Osteoblast (primary cell): ENCODE results near the gene ORAI2. TPM values are rescaled to one million over a fixed set of nuclear protein-coding genes. Genes with fewer than 3 reads are reported as not detected.
A peak's percentile ranks its signal among the peaks of the same experiment; 100 is the strongest.

Experiments used
- DNase-seq: peaks from one replicate; pipeline ENCODE4 v3.0.0; 2011; ENCODE audit warnings: low spot score, mixed read lengths; ENCODE audit not compliant: insufficient read length; ENCODE audit errors: missing footprints
- H2AFZ ChIP-seq: 2 replicates; pipeline ENCODE4 v1.6.0; 2011; ENCODE audit warnings: mild to moderate bottlenecking, low read length
- H3K27ac ChIP-seq: 2 replicates; pipeline ENCODE4 v1.5.1; 2011; ENCODE audit warnings: mild to moderate bottlenecking, low read depth, low read length, moderate library complexity
- H3K27me3 ChIP-seq: 2 replicates; pipeline ENCODE4 v1.6.0; 2012; ENCODE audit warnings: mild to moderate bottlenecking, control low read depth, inconsistent platforms, low read length, moderate library complexity; ENCODE audit not compliant: insufficient read depth
- H3K36me3 ChIP-seq: 2 replicates; pipeline ENCODE4 v1.5.1; 2011; ENCODE audit warnings: mild to moderate bottlenecking, low read length, control low read depth, moderate library complexity; ENCODE audit not compliant: insufficient read depth
- H3K4me1 ChIP-seq: 2 replicates; pipeline ENCODE4 v1.5.1; 2011; ENCODE audit warnings: mild to moderate bottlenecking, low read length, control low read depth, moderate library complexity; ENCODE audit not compliant: insufficient read depth
- H3K4me2 ChIP-seq: 2 replicates; pipeline ENCODE4 v1.6.0; 2011; ENCODE audit warnings: mild to moderate bottlenecking, low read length; ENCODE audit not compliant: insufficient read depth
- H3K4me3 ChIP-seq: fragments of 200-600 bp; sonication (generic); 3 replicates; pipeline ENCODE4 v1.5.1; 2012; ENCODE audit warnings: mild to moderate bottlenecking, low read length, inconsistent platforms; ENCODE audit not compliant: insufficient read depth
- H3K79me2 ChIP-seq: 2 replicates; pipeline ENCODE4 v1.6.0; 2012; ENCODE audit warnings: mild to moderate bottlenecking, low read length, control low read depth, inconsistent platforms; ENCODE audit not compliant: insufficient read depth
- H3K9me3 ChIP-seq: 2 replicates; pipeline ENCODE4 v1.5.1; 2011; ENCODE audit warnings: low read depth, low read length, control low read depth
- H4K20me1 ChIP-seq: 2 replicates; pipeline ENCODE4 v1.6.0; 2012; ENCODE audit warnings: mild to moderate bottlenecking, low read length, control low read depth; ENCODE audit not compliant: insufficient read depth
- CTCF ChIP-seq: IDR thresholded peaks from 2 replicates; pipeline ENCODE4 v1.5.1; 2011; ENCODE audit warnings: mild to moderate bottlenecking, low read depth, low read length, moderate library complexity; ENCODE audit errors: extremely low read depth
- total RNA-seq: library from RNA; depleted of rRNA; stranded (reverse); fragments of >200 nt; gene quantifications from 2 replicates; pipeline ENCODE4 v1.2.3, GENCODE V29; 2012

Gene ORAI2
- total RNA-seq, 1 donor: 44.2 TPM

GRCh38 chr7:102460467-102460866, 27.1 kb downstream of the ORAI2 start:
- Histone ChIP-seq H2AFZ (no peak overlapping the region), H3K4me3 (no peak overlapping the region), H3K4me1 (peaks cover 7% of the 10 kb centered on the region), H3K36me3 (peaks cover 14% of the 10 kb centered on the region), H3K9me3 (no peaks in the 10 kb centered on the region), H3K27me3 (no peaks in the 10 kb centered on the region), H3K27ac (no peak overlapping the region), H3K79me2 (peaks cover 33% of the 10 kb centered on the region), H3K4me2 (no peak overlapping the region), H4K20me1 (peaks cover 9% of the 10 kb centered on the region)
- peak; percentile 61 for DNase-seq
- no peak for TF ChIP-seq CTCF

- peaks cover 40% of the 10 kb centered on the region for H3K79me2 ChIP-seq
- peaks cover 13% of the 10 kb centered on the region for H3K4me1 ChIP-seq
- H3K4me3 ChIP-seq: peak overlapping the region; percentile 91
- peak overlapping the region; percentile 86 for H3K4me2 ChIP-seq
- H3K36me3 ChIP-seq: peaks cover 4% of the 10 kb centered on the region
- no peak for TF ChIP-seq CTCF
- H3K9me3 ChIP-seq: no peaks in the 10 kb centered on the region
- H3K27me3 ChIP-seq: no peaks in the 10 kb centered on the region
- H3K27ac ChIP-seq: peak overlapping the region; percentile 70
- peaks cover 5% of the 10 kb centered on the region for H4K20me1 ChIP-seq
- DNase-seq: peak; percentile 92
- H2AFZ ChIP-seq: peak overlapping the region; percentile 94
Observed at GRCh38 chr7:102463841-102464576, 30.6 kb downstream of the ORAI2 start.

GRCh38 chr7:102464577-102465280, 31.4 kb downstream of the ORAI2 start, which contains the start of the genes ALKBH4 and LRWD1:
Gene ALKBH4, minus strand, starts transcription at chr7:102464863. Its CDS starts 27 bp downstream, at chr7:102464836.
Gene LRWD1, plus strand, starts transcription at chr7:102464984. Its CDS starts 97 bp downstream, at chr7:102465081.
- H2AFZ ChIP-seq: peak within 1 kb of the TSS; percentile 94
- peak; percentile 100 for DNase-seq
- H3K27me3 ChIP-seq: no peaks in the 10 kb centered on the region
- no peak for TF ChIP-seq CTCF
- H3K36me3 ChIP-seq: no peaks in the 10 kb centered on the region
- H4K20me1 ChIP-seq: peaks cover 5% of the 10 kb centered on the region
- H3K4me1 ChIP-seq: peaks cover 13% of the 10 kb centered on the region
- no peaks in the 10 kb centered on the region for H3K9me3 ChIP-seq
- H3K27ac ChIP-seq: peak within 1 kb of the TSS; percentile 70
- peak within 1 kb of the TSS; percentile 86 for H3K4me2 ChIP-seq
- H3K79me2 ChIP-seq: peaks cover 40% of the 10 kb centered on the region
- H3K4me3 ChIP-seq: peak within 1 kb of the TSS; percentile 91

GRCh38 chr7:102466097-102466496, 32.7 kb downstream of the ORAI2 start:
- H3K4me3 ChIP-seq: peak overlapping the region; percentile 91
- peaks cover 36% of the 10 kb centered on the region for H3K79me2 ChIP-seq
- TF ChIP-seq CTCF: no peak
- H3K36me3 ChIP-seq: no peaks in the 10 kb centered on the region
- peak; percentile 73 for DNase-seq
- H3K27ac ChIP-seq: no peak overlapping the region
- H3K9me3 ChIP-seq: no peaks in the 10 kb centered on the region
- no peak overlapping the region for H2AFZ ChIP-seq
- H4K20me1 ChIP-seq: peaks cover 5% of the 10 kb centered on the region
- no peaks in the 10 kb centered on the region for H3K27me3 ChIP-seq
- peak overlapping the region; percentile 86 for H3K4me2 ChIP-seq
- H3K4me1 ChIP-seq: peaks cover 13% of the 10 kb centered on the region
